Adrenal gland (tissue), 12 donors: Measurements from ENCODE around the gene AHNAK. TPM values are rescaled to one million over a fixed set of nuclear protein-coding genes. Genes with fewer than 3 reads are reported as not detected.

Experiments used
- DNase-seq, 7 donors: peaks; one replicate each; pipeline ENCODE4 v3.0.0-alpha.2; 2019 to 2020
- H3K27ac ChIP-seq, 5 donors: fragments of 200-600 bp; sonication (generic) in 4 of 5; 1 replicate in 3 of 5; 2 replicates in 2 of 5; pipeline versions ENCODE4 v1.5.1 to v1.8.0; 2016 to 2020; ENCODE audit warnings: mild to moderate bottlenecking in 1 of 5
- H3K27me3 ChIP-seq: fragments of 200-600 bp; 2 replicates; pipeline ENCODE4 v1.8.0; 2021
- H3K36me3 ChIP-seq, 2 donors: fragments of 200-600 bp; replicated peaks in 1 of 2; 1 replicate in 1 of 2; 2 replicates in 1 of 2; pipeline versions ENCODE4 v1.5.1 to v1.8.0; 2018 to 2022
- H3K4me1 ChIP-seq, 2 donors: fragments of 200-600 bp; replicated peaks in 1 of 2; 1 replicate in 1 of 2; 2 replicates in 1 of 2; pipeline versions ENCODE4 v1.5.1 to v1.8.0; 2018 to 2021
- H3K4me3 ChIP-seq, 4 donors: fragments of 200-600 bp; sonication (generic) in 3 of 4; one replicate each; pipeline ENCODE4 v1.5.1; 2016 to 2018
- H3K9me3 ChIP-seq, 3 donors: fragments of 200-600 bp; sonication (generic) in 1 of 3; replicated peaks in 1 of 3; 1 replicate in 2 of 3; 2 replicates in 1 of 3; pipeline versions ENCODE4 v1.5.1 to v1.8.0; 2016 to 2021
- CTCF ChIP-seq, 6 experiments: fragments of 450-650 bp in 4 of 6; fragments of 200-600 bp in 2 of 6; sonication (generic) in 1 of 6; IDR thresholded peaks; 1 replicate in 5 of 6; 2 replicates in 1 of 6; pipeline versions ENCODE4 v1.5.1 to v1.8.0; 2016 to 2021; ENCODE audit warnings: antibody characterized with exemption in 6 of 6, mild to moderate bottlenecking in 2 of 6, moderate library complexity in 1 of 6
- POLR2A ChIP-seq, 2 donors: fragments of 450-650 bp; IDR thresholded peaks; one replicate each; pipeline ENCODE4 v1.6.1; 2017; ENCODE audit warnings: antibody characterized with exemption in 2 of 2, mild to moderate bottlenecking in 2 of 2, moderate library complexity in 1 of 2
- WGBS, 4 donors: extraction: QIAGEN DNeasy Blood & Tissue Kit in 2 of 4; methylation state at CpG; one replicate each; pipeline versions ENCODE4 v1.1.5 to v1.1.7; 2013 to 2017; 5-methylcytosine and 5-hydroxymethylcytosine counted together
- intact Hi-C, 2 donors: fragments of 100-400 bp; cut with DNase I; formaldehyde crosslinking; loops; one replicate each; pipeline versions ENCODE4 v1.14.1 to v1.15.0; 2022 to 2023
- polyA plus RNA-seq, 3 donors: library from polyadenylated mRNA; stranded (reverse); fragments of 200-250 nt in 2 of 3; fragments of 350-450 nt in 1 of 3; fragmentation: Illumina TruSeq in 1 of 3; extraction: RNeasy Lipid Tissue Mini Kit (QIAGEN cat#74804) in 1 of 3; gene quantifications; one replicate each; pipeline ENCODE4 v1.2.3, GENCODE V29; 2013 to 2014
- total RNA-seq, 9 donors: library from RNA; depleted of rRNA in 4 of 9; stranded (reverse); fragments of >200 nt in 4 of 9; fragments of 120-200 nt in 1 of 9; fragmentation: NEBNext Ultra II Directional in 1 of 9; extraction: Animal tissue kit (Norgen Biotek cat#: 25700) in 1 of 9; gene quantifications; one replicate each; pipeline versions ENCODE4 v1.1.0 to v1.2.4, GENCODE V29; 2013 to 2023
- donor health status: healthy with polysubstance abuse.
- donor health status: Bipolar disorder and iron deficiency.
- donor health status: DM: yes; HTN: yes; CAD: no.
- donor health status: DM: no; HTN: no; CAD: no.
- donor health status: DM: no; HTN: no; CAD: no.
- donor health status: DM: yes; HTN: yes; CAD: no.

The AHNAK gene
- total and polyA plus RNA-seq, 12 donors = 32.0 to 307 (median 175) TPM

- H3K9me3 ChIP-seq = no peaks in the 10 kb centered on the region
- intact Hi-C loops = no loop called here
- no peaks in the 10 kb centered on the region for H3K27me3 ChIP-seq
- no peak for DNase-seq
- peaks cover 0 to 4% of the 10 kb centered on the region in 2 donors for H3K4me1 ChIP-seq
- H3K36me3 ChIP-seq = no peaks in the 10 kb centered on the region
- peak overlapping the region in 1 of 5 donors; percentile 75 for H3K27ac ChIP-seq
- no peak overlapping the region for H3K4me3 ChIP-seq
- 33 to 44% (median 40%) methylated on average over 6 of the region's 6 CpGs for WGBS, 4 donors
- TF ChIP-seq POLR2A (IDR thresholded peaks at IDR 0.05) (no peak), CTCF (IDR thresholded peaks at IDR 0.05) (no peak)
Observed at GRCh38 chr11:62427630-62428233, 118.9 kb downstream of the AHNAK start.

- no peak for TF ChIP-seq CTCF (IDR thresholded peaks at IDR 0.05)
- no peak for TF ChIP-seq POLR2A (IDR thresholded peaks at IDR 0.05)
- H3K27me3 ChIP-seq = no peaks in the 10 kb centered on the region
- no peak for DNase-seq
- no peak overlapping the region for H3K27ac ChIP-seq
- no peaks in the 10 kb centered on the region for H3K9me3 ChIP-seq
- 78 to 87% (median 84%) methylated on average over 4 of the region's 4 CpGs for WGBS, 4 donors
- intact Hi-C loops = loop anchor here (5.0 kb wide), 2 partner anchors 119 to 139 kb away; no protein-coding TSS in a partner anchor
- H3K4me1 ChIP-seq = no peaks in the 10 kb centered on the region
- H3K36me3 ChIP-seq = no peaks in the 10 kb centered on the region
- no peak overlapping the region for H3K4me3 ChIP-seq
Observed at GRCh38 chr11:62423012-62423411, 123.6 kb downstream of the AHNAK start.

- TF ChIP-seq POLR2A (IDR thresholded peaks at IDR 0.05) (no peak), CTCF (IDR thresholded peaks at IDR 0.05) (no peak)
- Histone ChIP-seq H3K27ac (no peak overlapping the region), H3K4me1 (no peaks in the 10 kb centered on the region), H3K4me3 (no peak overlapping the region), H3K9me3 (no peaks in the 10 kb centered on the region), H3K36me3 (no peaks in the 10 kb centered on the region), H3K27me3 (no peaks in the 10 kb centered on the region)
- intact Hi-C loops = loop anchor here (5.0 kb wide), 2 partner anchors 120 to 140 kb away; no protein-coding TSS in a partner anchor
- 80 to 86% (median 83%) methylated on average over 4 to 7 of the region's 7 CpGs for WGBS, 4 donors
- no peak for DNase-seq
Observed at GRCh38 chr11:62421996-62422395, 124.6 kb downstream of the AHNAK start.

GRCh38 chr11:62420882-62421281 is 125.7 kb downstream of the AHNAK start:
- DNase-seq = no peak
- Histone ChIP-seq H3K4me3 (no peak overlapping the region), H3K4me1 (no peaks in the 10 kb centered on the region), H3K9me3 (no peaks in the 10 kb centered on the region), H3K36me3 (no peaks in the 10 kb centered on the region), H3K27ac (no peak overlapping the region), H3K27me3 (no peaks in the 10 kb centered on the region)
- no peak for TF ChIP-seq POLR2A (IDR thresholded peaks at IDR 0.05)
- 89 to 99% (median 95%) methylated on average over 3 of the region's 3 CpGs for WGBS, 4 donors
- intact Hi-C loops = loop anchor here (5.0 kb wide), 2 partner anchors 121 to 141 kb away; no protein-coding TSS in a partner anchor

- 62 to 71% (median 64%) methylated on average over 1 of the region's 1 CpG for WGBS, 4 donors
- no peaks in the 10 kb centered on the region for H3K27me3 ChIP-seq
- no peak overlapping the region for H3K4me3 ChIP-seq
- H3K4me1 ChIP-seq = no peaks in the 10 kb centered on the region
- intact Hi-C loops = loop anchor here (5.0 kb wide), 2 partner anchors 122 to 142 kb away; no protein-coding TSS in a partner anchor
- H3K9me3 ChIP-seq = no peaks in the 10 kb centered on the region
- H3K27ac ChIP-seq = peak overlapping the region in 2 of 5 donors; percentile 48 to 57
- no peak for TF ChIP-seq CTCF (IDR thresholded peaks at IDR 0.05)
- TF ChIP-seq POLR2A (IDR thresholded peaks at IDR 0.05) = no peak
- no peaks in the 10 kb centered on the region for H3K36me3 ChIP-seq
- DNase-seq = no peak
Observed at GRCh38 chr11:62419943-62420342, 126.7 kb downstream of the AHNAK start.
